H9 (cell line): ENCODE data around the gene MLNR. TPM values are rescaled to one million over a fixed set of nuclear protein-coding genes. Genes with fewer than 3 reads are reported as not detected.

Experiments
- DNase-seq: peaks from one replicate; pipeline ENCODE4 v3.0.0-alpha.2; 2017
- H2AFZ ChIP-seq: one replicate; pipeline ENCODE4 v1.6.1; 2013; ENCODE audit warnings: mild to moderate bottlenecking, low read length, control low read depth, moderate library complexity
- H2AK5ac ChIP-seq: 2 replicates; pipeline ENCODE4 v1.6.1; 2013; ENCODE audit warnings: low read length, control low read depth, mixed read lengths; ENCODE audit not compliant: insufficient read length
- H2BK120ac ChIP-seq: one replicate; pipeline ENCODE4 v1.6.1; 2013; ENCODE audit warnings: low read depth, mild to moderate bottlenecking, low read length, control low read depth, inconsistent platforms; ENCODE audit not compliant: poor library complexity, severe bottlenecking
- H2BK12ac ChIP-seq: 2 replicates; pipeline ENCODE4 v1.6.1; 2013; ENCODE audit warnings: low read length, control low read depth, mixed read lengths, low read depth; ENCODE audit not compliant: insufficient read length
- H2BK15ac ChIP-seq: 2 replicates; pipeline ENCODE4 v1.6.1; 2013; ENCODE audit warnings: low read depth, low read length, control low read depth
- H2BK20ac ChIP-seq: one replicate; pipeline ENCODE4 v1.6.1; 2013; ENCODE audit warnings: low read depth, mild to moderate bottlenecking, low read length, control low read depth, inconsistent platforms; ENCODE audit not compliant: poor library complexity, severe bottlenecking
- H2BK5ac ChIP-seq: 2 replicates; pipeline ENCODE4 v1.6.1; 2013; ENCODE audit warnings: low read length, control low read depth, mixed read lengths; ENCODE audit not compliant: insufficient read length
- H3K14ac ChIP-seq: 2 replicates; pipeline ENCODE4 v1.6.1; 2013; ENCODE audit warnings: low read length, control low read depth; ENCODE audit not compliant: insufficient read depth
- H3K18ac ChIP-seq: 2 replicates; pipeline ENCODE4 v1.6.1; 2013; ENCODE audit warnings: low read depth, mild to moderate bottlenecking, mixed read lengths, low read length, control low read depth; ENCODE audit not compliant: insufficient read length
- H3K23ac ChIP-seq: 2 replicates; pipeline ENCODE4 v1.6.1; 2013; ENCODE audit warnings: low read length, control low read depth, mixed read lengths, low read depth; ENCODE audit not compliant: insufficient read length
- H3K23me2 ChIP-seq: 2 replicates; pipeline ENCODE4 v1.6.1; 2013; ENCODE audit warnings: low read depth, mild to moderate bottlenecking, mixed read lengths, low read length, control low read depth; ENCODE audit not compliant: insufficient read length, poor library complexity, severe bottlenecking
- H3K27ac ChIP-seq: 2 replicates; pipeline ENCODE4 v1.5.1; 2013; ENCODE audit warnings: low read length, control low read depth, mixed read lengths, low read depth; ENCODE audit not compliant: insufficient read length
- H3K27me3 ChIP-seq: 2 replicates; pipeline ENCODE4 v1.6.1; 2013; ENCODE audit warnings: low read length, control low read depth, inconsistent platforms; ENCODE audit not compliant: insufficient read depth
- H3K4ac ChIP-seq: 2 replicates; pipeline ENCODE4 v1.6.1; 2013; ENCODE audit warnings: low read depth, mild to moderate bottlenecking, control low read depth, inconsistent platforms, low read length, moderate library complexity
- H3K4me1 ChIP-seq: 2 replicates; pipeline ENCODE4 v1.6.1; 2013; ENCODE audit warnings: low read length, control low read depth, inconsistent platforms; ENCODE audit not compliant: insufficient read depth
- H3K4me2 ChIP-seq: 2 replicates; pipeline ENCODE4 v1.6.1; 2013; ENCODE audit warnings: low read length, control low read depth, mixed read lengths; ENCODE audit not compliant: insufficient read length, insufficient read depth
- H3K56ac ChIP-seq: 2 replicates; pipeline ENCODE4 v1.6.1; 2013; ENCODE audit warnings: low read depth, mild to moderate bottlenecking, mixed read lengths, low read length, control low read depth; ENCODE audit not compliant: insufficient read length
- H3K79me1 ChIP-seq: 2 replicates; pipeline ENCODE4 v1.6.1; 2013; ENCODE audit warnings: low read depth, mild to moderate bottlenecking, moderate library complexity, low read length, control low read depth, inconsistent platforms; ENCODE audit not compliant: insufficient read depth, poor library complexity, severe bottlenecking
- H3K79me2 ChIP-seq: 2 replicates; pipeline ENCODE4 v1.6.1; 2013; ENCODE audit warnings: low read length, control low read depth, inconsistent platforms; ENCODE audit not compliant: insufficient read depth
- H3K9ac ChIP-seq: 2 replicates; pipeline ENCODE4 v1.6.1; 2013; ENCODE audit warnings: low read length, control low read depth, mixed read lengths; ENCODE audit not compliant: insufficient read length; ENCODE audit errors: extremely low read depth
- H3K9me3 ChIP-seq: one replicate; pipeline ENCODE4 v1.6.1; 2013; ENCODE audit warnings: low read depth, low read length, inconsistent platforms; ENCODE audit not compliant: control insufficient read depth
- H3T11ph ChIP-seq: one replicate; pipeline ENCODE4 v1.6.1; 2013; ENCODE audit warnings: mild to moderate bottlenecking, low read length, control low read depth, inconsistent platforms
- H4K20me1 ChIP-seq: one replicate; pipeline ENCODE4 v1.6.1; 2013; ENCODE audit not compliant: control insufficient read depth, insufficient read length, insufficient read depth
- H4K5ac ChIP-seq: 2 replicates; pipeline ENCODE4 v1.6.1; 2013; ENCODE audit warnings: low read depth, mild to moderate bottlenecking, mixed read lengths, low read length, control low read depth; ENCODE audit not compliant: insufficient read length
- H4K8ac ChIP-seq: replicated peaks from 2 replicates; pipeline ENCODE4 v1.6.1; 2013; ENCODE audit warnings: low read length, control low read depth, mixed read lengths, low read depth; ENCODE audit not compliant: insufficient read length
- H4K91ac ChIP-seq: 2 replicates; pipeline ENCODE4 v1.6.1; 2013; ENCODE audit warnings: low read depth, mild to moderate bottlenecking, moderate library complexity, mixed read lengths, low read length, control low read depth; ENCODE audit not compliant: insufficient read length
- H3K27ac Mint-ChIP-seq, 3 experiments: 2 replicates in 2 of 3; 3 replicates in 1 of 3; pipeline ENCODE4 v1.8.0; 2020 to 2021; ENCODE audit warnings: mixed read lengths in 3 of 3, mild to moderate bottlenecking in 1 of 3, moderate library complexity in 1 of 3
- H3K27me3 Mint-ChIP-seq: 2 replicates; pipeline ENCODE4 v1.8.0; 2021; ENCODE audit warnings: low read depth, mild to moderate bottlenecking, moderate library complexity, mixed read lengths
- H3K36me3 Mint-ChIP-seq, 3 experiments: 2 replicates in 2 of 3; 3 replicates in 1 of 3; pipeline ENCODE4 v1.8.0; 2020 to 2021; ENCODE audit warnings: low read depth in 3 of 3, mixed read lengths in 3 of 3; ENCODE audit not compliant: insufficient read depth in 1 of 3
- H3K4me1 Mint-ChIP-seq, 2 experiments: 2 replicates each; pipeline ENCODE4 v1.8.0; 2020; ENCODE audit warnings: mixed read lengths in 2 of 2
- H3K4me3 Mint-ChIP-seq, 2 experiments: 2 replicates in 1 of 2; 3 replicates in 1 of 2; pipeline ENCODE4 v1.8.0; 2020 to 2021; ENCODE audit warnings: mild to moderate bottlenecking in 2 of 2, mixed read lengths in 2 of 2, moderate library complexity in 1 of 2
- H3K9me3 Mint-ChIP-seq, 2 experiments: 2 replicates in 1 of 2; 3 replicates in 1 of 2; pipeline ENCODE4 v1.8.0; 2020; ENCODE audit warnings: mild to moderate bottlenecking in 2 of 2, mixed read lengths in 2 of 2, moderate library complexity in 1 of 2
- WGBS: extraction: QIAGEN DNeasy Blood & Tissue Kit; methylation state at CpG from one replicate; pipeline ENCODE4 v1.1.7; 2013; ENCODE audit warnings: missing lambda C conversion rate, low lambda C conversion rate, mixed read lengths; ENCODE audit not compliant: insufficient read length; ENCODE audit errors: extremely low coverage; 5-methylcytosine and 5-hydroxymethylcytosine counted together
- total RNA-seq: library from RNA; stranded (reverse); gene quantifications from 2 replicates; pipeline ENCODE4 v1.2.1, GENCODE V29; 2021
- TF ChIP-seq, protein P1 (sequence below): fragments of 200-600 bp; sonication (generic); conservative IDR thresholded peaks from 3 replicates; pipeline ENCODE4 v1.8.0; 2021; ENCODE audit warnings: antibody characterized with exemption, mild to moderate bottlenecking

The MLNR gene
- total RNA-seq, 1 experiment from 2014 or later: not detected

DNA sequence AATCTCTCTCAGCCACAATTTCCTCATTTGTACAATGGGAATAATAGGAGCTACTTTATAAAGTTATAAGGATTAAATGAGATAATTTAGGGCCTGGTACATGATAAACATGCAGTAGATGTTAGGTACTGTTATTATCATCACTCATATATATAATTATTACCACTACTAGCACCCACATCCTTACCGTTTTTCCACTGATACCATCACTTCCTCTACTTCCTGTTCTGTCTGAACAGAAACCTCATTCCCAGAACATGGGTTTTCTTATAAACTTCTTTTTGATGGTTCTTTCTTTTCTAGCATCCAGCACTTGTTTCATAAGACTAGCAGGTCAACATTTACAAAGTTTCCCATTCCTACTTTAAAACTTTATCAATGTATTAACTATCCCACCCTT is 33.9 kb downstream of the MLNR start:
- no CpG with 5 or more reads among the region's 1 CpG for WGBS
- Histone ChIP-seq H3K9me3 (no peaks in the 10 kb centered on the region), H2BK20ac (no peak overlapping the region), H3K56ac (no peak overlapping the region), H4K5ac (no peak overlapping the region), H2BK120ac (no peak overlapping the region), H2BK5ac (no peak overlapping the region), H3T11ph (no peak overlapping the region), H4K8ac (no peak overlapping the region), H3K4ac (no peak overlapping the region), H2AK5ac (no peak overlapping the region), H3K9ac (no peak overlapping the region), H2AFZ (no peak overlapping the region), H3K14ac (no peak overlapping the region), H3K23ac (no peak overlapping the region), H3K23me2 (no peaks in the 10 kb centered on the region), H4K20me1 (no peaks in the 10 kb centered on the region), H3K27me3 (no peaks in the 10 kb centered on the region), H3K27ac (no peak overlapping the region), H4K91ac (no peak overlapping the region), H3K79me2 (no peaks in the 10 kb centered on the region), H2BK12ac (no peak overlapping the region), H3K79me1 (no peaks in the 10 kb centered on the region), H2BK15ac (no peak overlapping the region), H3K4me2 (no peak overlapping the region), H3K4me1 (no peaks in the 10 kb centered on the region), H3K18ac (no peak overlapping the region)
- Mint-ChIP-seq H3K4me3 (no peak overlapping the region), H3K27me3 (no peaks in the 10 kb centered on the region), H3K27ac (no peak overlapping the region), H3K9me3 (no peaks in the 10 kb centered on the region), H3K4me1 (peaks cover 2% of the 10 kb centered on the region in 2 experiments; a peak in 2 of 4 replicates), H3K36me3 (peaks cover 0 to 3% (median 0%) of the 10 kb centered on the region in 3 experiments; a peak in 1 of 7 replicates)
- DNase-seq: no peak
- TF ChIP-seq, protein P1, sequence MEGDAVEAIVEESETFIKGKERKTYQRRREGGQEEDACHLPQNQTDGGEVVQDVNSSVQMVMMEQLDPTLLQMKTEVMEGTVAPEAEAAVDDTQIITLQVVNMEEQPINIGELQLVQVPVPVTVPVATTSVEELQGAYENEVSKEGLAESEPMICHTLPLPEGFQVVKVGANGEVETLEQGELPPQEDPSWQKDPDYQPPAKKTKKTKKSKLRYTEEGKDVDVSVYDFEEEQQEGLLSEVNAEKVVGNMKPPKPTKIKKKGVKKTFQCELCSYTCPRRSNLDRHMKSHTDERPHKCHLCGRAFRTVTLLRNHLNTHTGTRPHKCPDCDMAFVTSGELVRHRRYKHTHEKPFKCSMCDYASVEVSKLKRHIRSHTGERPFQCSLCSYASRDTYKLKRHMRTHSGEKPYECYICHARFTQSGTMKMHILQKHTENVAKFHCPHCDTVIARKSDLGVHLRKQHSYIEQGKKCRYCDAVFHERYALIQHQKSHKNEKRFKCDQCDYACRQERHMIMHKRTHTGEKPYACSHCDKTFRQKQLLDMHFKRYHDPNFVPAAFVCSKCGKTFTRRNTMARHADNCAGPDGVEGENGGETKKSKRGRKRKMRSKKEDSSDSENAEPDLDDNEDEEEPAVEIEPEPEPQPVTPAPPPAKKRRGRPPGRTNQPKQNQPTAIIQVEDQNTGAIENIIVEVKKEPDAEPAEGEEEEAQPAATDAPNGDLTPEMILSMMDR: no peak
